ENCODE measurements around the gene FARP1.

Gene FARP1

DNA sequence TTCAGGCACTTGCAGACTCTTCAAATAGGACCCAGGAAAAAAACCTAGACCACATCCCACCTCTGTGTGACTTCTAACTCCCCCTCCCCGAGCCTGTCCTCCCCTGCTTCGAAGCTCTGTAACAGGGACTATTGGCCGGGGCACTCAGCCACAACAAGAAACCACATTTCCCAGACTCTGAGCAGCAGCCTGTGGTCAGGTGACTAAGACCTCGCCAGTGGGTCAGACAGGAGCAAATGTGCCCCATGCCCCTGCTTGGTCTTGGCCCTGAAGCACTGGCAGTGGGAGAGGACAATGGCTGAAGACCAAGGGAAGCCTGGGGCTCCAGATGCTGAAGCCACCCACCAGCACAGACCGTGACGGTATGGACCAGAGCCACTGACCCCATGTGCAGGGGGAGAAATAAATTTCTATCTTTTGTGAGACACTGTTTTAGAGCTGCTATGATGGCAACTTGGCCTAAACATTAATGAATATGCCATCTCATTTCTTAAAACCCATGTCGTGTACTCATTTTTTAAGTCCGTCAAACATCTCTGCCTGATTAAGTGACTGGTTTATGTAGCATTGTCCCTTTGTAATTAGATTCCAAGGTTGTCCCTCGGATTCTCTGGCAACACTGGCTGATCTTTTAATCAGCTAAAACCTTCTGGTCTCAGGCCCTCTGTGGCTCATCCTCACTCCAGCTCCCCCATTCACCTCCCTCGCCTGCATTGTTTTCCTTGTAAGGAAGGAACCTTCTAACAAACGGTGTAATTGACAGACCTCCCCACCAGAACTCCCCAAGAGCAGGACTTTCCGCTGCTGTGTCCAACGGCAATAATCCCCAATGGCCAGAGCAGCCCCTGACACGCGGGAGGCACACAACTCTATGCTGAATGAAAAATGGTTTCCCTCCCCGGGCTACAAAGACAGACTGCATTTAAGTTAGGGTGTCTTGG lies 335.6 kb downstream of the FARP1 start:
- TF ChIP-seq, protein P1, sequence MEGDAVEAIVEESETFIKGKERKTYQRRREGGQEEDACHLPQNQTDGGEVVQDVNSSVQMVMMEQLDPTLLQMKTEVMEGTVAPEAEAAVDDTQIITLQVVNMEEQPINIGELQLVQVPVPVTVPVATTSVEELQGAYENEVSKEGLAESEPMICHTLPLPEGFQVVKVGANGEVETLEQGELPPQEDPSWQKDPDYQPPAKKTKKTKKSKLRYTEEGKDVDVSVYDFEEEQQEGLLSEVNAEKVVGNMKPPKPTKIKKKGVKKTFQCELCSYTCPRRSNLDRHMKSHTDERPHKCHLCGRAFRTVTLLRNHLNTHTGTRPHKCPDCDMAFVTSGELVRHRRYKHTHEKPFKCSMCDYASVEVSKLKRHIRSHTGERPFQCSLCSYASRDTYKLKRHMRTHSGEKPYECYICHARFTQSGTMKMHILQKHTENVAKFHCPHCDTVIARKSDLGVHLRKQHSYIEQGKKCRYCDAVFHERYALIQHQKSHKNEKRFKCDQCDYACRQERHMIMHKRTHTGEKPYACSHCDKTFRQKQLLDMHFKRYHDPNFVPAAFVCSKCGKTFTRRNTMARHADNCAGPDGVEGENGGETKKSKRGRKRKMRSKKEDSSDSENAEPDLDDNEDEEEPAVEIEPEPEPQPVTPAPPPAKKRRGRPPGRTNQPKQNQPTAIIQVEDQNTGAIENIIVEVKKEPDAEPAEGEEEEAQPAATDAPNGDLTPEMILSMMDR (IDR thresholded peaks at IDR 0.05; ENCODE audit: borderline replicate concordance, insufficient read depth, low read depth, low read length) = no peak
- no peak overlapping the region for H3K4me3 ChIP-seq (ENCODE audit: low read depth, low read length)

DNA sequence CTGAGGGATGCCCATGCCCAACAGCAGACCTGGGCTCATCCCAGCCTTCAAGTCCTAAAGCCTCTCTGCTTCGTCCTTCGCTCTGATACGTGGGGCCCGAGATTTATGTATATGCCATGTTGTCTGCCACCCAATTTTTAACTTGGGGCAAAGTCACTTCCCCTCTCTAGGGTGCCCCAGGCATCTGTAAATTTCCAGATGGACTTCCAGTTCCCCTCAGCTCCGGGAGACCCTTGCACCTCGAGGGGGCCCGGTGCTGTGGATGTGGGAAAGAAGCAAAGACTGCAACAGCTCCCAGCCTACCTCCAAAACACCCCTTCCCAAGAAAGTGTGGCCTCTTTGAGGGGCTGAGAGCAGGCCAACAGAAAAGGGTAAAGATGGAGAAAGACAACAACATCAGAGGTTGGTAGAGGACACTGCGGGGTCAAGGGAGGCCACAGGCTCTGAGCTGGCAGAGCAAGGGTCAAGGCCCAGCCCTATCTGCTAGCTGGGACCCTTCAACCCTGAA lies 336.7 kb downstream of the FARP1 start:
- H3K4me3 ChIP-seq (ENCODE audit: low read depth, low read length) = no peak overlapping the region
- TF ChIP-seq, protein P1 (IDR thresholded peaks at IDR 0.05; ENCODE audit: borderline replicate concordance, insufficient read depth, low read depth, low read length) = no peak

DNA sequence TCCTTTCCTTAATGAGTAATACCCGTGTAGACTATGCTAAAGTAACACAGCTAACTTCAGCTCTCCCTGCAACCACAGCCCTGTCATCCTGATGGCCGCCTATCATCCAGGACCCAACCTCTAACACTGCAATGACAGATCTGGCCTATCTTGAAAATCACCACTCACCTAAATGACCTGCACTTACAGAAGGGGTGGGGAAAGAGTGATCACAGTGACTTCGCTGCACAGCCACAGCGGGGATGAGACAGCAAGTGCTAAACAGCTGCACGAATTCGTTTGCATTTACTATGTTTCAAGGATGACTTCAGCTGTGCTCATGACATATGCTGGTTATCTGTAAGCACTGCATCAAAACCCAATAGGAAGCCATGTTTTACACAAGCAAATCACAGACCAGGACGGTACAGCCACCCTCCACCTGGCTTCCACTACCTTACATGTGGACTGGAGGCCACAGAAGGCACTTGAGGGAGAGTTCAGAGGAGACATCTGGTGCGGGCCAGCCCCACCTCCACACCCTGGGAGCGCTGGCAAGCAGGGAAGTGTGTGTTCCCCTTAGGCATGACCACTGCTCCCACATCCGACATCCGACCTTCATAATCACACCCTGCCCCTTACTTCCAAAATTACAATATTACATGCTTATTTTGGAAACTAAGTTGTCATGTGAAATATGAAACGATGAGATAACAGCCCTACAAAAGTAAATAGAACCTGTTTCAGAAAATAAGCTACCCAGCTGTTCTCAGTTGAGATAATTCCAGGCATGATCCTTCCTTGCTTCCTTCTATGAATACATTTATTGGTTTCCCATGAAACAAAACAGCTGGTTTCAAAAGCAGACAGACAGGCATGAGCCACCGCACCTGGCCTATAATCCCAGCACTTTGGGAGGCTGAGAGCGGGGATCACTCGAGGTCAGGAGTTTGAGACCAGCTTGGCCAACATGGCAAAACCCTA lies 338.3 kb downstream of the FARP1 start:
- TF ChIP-seq, protein P1 (IDR thresholded peaks at IDR 0.05; ENCODE audit: borderline replicate concordance, insufficient read depth, low read depth, low read length) = no peak
- H3K4me3 ChIP-seq (ENCODE audit: low read depth, low read length) = no peak overlapping the region

DNA sequence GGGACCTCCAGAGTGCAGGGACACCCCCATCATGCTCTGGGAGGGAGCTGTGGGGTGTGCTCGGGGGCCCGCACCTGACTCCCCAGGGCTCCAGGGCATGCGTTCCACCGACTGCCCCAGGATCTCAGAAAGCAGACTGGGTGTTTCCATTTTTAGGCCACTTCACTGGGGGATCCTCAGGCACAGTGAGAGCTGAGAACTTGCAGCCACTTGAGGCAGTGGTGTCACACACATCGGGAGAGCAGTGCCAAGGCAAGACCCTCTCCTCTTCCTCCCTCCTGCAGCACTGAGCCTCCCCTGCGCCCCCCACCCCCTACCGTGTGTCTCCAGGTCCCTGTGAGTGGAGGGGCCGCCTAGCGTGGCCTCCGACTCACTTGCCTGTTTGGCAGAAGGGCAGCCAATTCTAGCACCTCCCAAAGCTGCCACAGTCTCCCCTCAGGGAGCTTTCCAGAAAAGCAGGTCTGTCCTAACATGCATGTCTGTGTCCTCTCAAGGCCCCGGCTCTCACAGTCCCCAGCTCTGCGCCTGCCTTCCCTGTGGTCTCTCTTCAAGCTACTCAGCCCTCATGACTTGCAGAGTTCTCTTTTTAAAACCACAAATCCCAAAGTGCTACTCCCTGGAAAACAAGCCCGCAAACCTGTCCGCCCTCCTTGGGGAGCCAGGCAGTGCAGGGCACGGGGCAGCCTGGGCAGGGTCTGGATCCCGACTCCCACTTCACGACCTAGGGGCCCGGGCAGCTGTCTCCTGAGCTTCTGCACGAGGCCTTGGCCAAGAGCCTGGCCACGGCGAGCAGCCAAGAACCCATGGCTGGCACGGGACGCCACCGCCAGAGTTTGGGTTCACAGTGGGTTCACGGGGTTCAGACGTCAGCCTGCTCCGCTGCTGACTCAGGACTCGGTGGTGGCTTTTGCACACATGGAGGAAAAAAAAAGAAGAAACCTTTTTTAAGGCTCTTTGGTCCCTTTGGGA lies 339.9 kb downstream of the FARP1 start:
- TF ChIP-seq, protein P1 (IDR thresholded peaks at IDR 0.05; ENCODE audit: borderline replicate concordance, insufficient read depth, low read depth, low read length) = peak; percentile 65
- H3K4me3 ChIP-seq (ENCODE audit: low read depth, low read length) = no peak overlapping the region

DNA sequence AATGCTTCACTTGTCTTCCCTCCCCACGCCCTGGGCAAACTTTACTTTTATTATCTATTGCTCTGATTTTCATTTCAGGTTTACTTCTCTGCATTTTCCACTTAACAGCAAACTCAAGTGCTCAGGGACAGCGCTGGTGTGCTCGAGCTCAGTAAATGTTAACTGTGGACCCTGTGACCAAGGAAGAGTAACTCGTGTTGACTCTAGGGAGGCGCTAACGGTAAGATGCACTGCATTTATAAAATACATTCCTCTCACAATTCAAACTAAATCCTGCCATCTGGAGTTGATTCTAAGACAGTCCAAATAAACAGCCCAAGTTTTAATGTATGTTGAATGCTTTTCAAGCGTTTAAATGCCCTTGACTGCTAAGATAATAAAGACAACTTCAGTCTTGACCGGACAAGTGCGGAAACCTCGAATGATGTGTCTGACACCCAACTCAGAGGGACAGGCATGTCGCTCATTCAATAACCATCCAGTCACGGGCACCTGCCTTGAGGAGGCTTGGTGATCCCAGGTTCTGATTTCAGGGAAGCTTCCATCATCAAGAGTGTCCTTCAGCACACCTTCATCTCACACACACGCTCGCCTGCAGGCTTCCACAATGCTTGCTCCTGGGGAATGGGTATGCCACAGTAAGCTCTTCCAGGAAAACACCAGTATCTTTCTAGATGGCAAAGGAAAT lies 340.9 kb downstream of the FARP1 start:
- no peak overlapping the region for H3K4me3 ChIP-seq (ENCODE audit: low read depth, low read length)
- TF ChIP-seq, protein P1 (IDR thresholded peaks at IDR 0.05; ENCODE audit: borderline replicate concordance, insufficient read depth, low read depth, low read length) = no peak

Measured in GM12875 (cell line).